ENCODE data around the gene DNAJC7. TPM values are rescaled to one million over a fixed set of nuclear protein-coding genes. Genes with fewer than 3 reads are reported as not detected.
"Not testable (repeated sequence)": the region's sequence is repeated elsewhere in the genome, so short reads cannot be mapped to it uniquely, and the experiment has no call there.

The DNAJC7 gene
- total RNA-seq, 1 donor from 2014 or later: 74.8 TPM

DNA sequence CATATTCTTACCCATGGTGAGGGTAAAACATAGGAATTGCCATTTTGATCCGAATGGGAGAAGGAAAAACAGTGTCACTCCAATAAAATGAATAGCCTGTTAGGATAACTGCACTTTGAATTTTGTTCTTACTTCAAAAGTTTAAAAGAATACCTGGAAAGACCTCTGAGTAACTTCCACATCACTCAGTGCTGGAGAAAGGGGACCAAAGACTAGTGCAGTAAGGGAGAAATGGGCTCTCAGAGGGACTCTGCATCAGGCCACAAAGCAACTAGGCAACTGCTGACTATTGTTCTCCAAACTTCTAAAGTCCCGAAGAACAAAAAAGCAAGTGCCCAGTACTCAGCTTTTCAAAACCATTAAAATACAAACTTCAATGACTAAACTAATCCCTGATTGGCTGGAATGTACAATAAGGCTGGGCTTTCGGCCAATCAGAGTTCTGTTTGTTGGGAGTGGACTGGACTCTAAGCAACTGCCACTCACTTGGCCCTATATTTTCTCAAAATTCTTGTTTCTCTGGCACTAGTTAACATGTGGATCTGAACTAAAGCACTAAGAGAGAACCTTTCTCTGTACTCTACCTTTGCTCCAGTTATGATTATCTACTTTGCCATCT is 6.2 kb downstream of the DNAJC7 start:
- DNase-seq: no peak

DNA sequence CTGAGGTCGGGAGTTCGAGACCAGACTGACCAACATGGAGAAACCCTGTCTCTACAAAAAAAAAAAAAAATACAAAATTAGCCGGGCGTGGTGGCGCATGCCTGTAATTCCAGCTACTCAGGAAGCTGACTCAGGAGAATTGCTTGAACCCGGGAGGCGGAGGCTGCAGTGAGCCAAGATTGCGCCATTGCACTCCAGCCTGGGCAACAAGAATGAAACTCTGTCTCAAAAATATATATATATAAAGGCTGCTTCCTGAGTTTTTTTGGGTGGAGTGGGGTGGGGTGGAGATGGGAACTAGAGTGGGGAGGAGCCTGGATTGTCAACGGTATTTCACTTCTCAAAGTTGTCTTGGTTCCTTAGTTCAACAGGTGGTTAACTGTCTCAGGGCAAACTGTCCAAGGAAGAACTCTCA is 7.0 kb downstream of the DNAJC7 start:
- not testable (repeated sequence) for DNase-seq

DNA sequence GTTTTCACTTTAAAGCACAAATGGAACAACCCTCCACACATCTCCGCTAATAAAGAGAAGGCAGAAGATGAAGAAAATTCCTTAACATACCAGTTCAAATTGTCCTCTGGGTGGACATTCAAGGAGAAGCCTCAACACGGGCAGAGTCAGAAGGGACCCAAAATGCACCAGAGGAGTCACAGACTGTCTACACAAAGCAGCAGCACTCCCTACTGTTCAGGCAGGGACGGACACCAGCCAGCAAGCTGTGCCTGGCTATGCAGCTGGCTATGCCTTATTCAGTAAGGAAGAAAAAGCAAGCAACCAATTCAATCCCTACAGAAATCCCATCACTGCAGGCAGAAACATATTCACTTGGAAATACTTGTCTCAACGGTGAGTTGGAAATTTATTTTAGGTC is 8.1 kb downstream of the DNAJC7 start:
- no peak for DNase-seq

DNA sequence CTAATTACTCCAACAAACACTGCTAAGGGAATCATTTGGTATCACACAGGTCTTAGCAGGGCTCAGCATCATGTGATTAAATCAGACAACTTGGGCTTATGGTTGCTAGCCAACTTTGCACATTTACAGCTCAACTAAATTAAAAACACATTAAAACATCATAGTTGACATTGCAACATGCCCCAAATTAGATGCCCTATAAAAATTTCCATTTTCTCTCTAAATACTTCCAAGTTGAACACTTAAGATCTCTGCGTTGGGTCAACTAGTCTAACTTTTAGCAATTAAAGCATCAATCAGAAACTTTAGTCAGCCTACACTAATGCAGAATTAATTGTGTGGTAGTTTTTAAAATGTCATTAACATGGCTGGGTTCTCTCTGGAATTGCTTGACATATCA is 12.1 kb downstream of the DNAJC7 start:
- peak; percentile 12 for DNase-seq

DNA sequence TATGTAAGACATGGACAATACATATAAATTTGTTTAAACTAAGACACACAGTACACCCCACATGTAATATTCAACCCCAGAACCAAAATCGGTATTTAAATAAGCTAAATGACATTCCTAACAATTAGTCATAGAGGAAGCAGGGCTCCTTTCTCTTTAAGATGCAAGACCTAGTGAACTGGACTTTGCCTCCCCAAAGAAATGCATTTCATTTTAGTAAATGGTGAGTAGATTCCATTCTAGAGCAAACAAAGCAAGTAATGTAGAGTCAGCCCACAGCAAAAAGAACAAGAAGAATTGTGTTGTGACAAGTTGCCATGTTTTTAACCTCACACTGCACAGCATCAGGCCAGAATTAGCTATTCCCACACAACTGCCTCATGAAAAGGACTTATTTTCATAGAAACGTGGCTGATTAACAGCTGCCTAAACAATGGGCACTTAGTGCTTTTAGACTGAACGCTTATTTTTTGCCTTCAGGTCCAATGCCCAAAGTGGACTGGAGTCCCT is 14.4 kb downstream of the DNAJC7 start:
- no peak for DNase-seq

DNA sequence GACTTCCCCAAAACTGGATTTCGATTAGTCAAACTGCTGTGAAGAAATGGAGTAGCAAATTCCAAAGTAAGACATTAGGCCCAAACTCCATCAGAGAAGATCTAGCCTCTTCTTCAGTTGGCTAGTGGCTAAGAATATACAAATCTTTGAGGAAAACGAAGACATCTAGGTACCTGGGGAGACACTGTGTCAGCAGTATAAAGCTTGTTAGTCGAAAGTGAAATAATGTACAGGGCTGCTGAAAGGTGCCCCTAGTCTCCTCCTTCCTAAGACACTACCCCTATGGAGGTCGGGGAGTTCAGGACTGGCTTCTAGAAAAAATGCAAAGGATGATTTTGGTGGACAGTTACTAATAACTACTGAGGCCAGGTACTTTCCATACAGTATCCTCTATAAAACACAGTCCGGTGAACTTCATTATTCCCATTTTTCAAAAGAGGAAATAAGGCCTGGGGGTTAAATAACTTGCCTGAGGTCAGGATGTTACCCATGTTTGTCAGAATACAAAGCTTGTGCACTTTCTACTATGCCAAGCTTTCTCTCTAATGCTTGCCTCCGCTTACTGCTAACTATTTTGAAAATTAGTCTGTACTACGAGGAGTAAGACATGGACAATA is 15.0 kb downstream of the DNAJC7 start:
- DNase-seq: no peak

DNA sequence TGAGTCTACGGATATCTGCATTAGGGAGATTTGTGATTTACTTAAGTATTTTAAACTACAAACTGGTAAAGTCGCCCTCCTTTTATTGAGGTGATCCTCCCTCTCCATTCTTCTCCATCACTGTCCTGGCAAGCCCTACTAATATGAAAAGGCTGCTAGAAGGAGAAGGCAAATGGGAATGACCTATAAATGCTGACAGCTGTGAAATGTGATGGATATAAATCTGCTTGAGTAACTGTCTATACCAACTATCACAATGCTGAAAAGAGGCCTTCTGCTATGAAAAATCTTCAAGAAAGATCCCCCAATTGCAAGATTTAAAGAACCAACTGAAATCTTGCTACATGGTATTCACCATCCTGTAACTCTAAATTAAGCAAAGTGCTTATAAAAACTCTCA is 15.5 kb downstream of the DNAJC7 start:
- no peak for DNase-seq

DNA sequence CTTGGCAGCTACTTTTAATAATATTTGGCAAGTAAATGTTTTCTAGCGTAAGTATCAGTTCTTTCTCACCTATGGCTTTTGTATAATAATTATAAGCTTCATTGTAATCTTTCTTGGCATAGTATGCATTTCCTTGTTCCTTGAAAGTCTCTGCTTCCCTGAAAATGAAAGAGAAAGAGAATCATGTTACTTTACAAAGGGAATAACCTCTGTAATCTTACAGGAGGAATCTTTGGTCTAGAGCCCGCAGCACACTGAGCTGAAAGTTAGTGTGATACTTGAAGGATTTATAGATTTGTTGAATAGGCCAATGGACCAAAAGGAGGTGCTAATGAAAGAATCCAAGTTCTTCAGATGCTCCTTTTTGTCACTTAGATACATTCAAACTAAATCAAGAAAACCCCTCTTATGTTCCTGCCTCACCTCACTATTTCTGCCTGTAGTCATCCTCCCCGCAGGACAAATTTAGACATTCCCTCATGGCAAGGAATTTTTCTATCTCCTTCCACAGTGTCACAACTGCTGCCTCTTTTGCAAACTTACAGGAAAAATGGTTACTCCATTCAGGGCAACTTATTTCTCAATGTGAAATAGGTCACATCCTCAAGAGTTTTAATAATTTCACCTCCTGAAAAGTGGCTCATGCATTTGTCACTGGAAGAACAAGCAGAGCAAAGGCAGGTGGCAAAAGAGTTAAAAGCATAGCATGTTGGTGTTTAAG is 16.7 kb downstream of the DNAJC7 start:
- DNase-seq: no peak

DNA sequence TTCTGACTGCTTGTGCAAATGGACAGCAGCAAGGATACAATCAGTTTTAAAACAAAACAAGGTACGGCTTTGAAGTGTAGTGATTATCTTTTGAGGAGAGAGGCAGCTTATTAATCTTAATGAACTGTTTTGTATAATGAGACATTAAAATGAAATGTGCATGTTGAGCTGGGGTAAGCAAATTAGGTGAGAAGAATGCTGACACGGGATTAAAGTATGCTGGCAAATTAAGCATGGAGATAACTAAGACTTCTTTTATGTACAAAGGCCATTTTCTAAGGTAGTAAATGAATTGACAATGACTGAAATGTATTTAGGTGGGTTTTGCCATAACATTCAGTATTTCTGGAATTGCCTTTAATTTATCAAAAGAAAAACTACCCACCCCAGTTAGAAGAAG is 18.7 kb downstream of the DNAJC7 start:
- DNase-seq: no peak

DNA sequence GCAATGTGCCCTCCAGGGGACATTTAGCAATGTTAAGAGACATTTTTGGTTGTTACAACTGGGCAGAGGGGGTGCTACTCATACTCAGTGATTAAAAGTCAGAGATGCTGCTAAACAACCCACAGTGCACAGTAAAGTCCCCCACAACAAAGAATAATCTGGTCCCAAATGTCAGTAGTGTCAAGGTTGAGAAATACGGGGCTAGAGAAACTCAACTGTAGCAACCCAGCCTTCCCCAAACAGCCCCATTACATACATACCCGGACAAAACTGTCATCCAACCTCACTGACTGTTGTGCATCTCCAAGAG is 20.4 kb downstream of the DNAJC7 start:
- no peak for DNase-seq

DNA sequence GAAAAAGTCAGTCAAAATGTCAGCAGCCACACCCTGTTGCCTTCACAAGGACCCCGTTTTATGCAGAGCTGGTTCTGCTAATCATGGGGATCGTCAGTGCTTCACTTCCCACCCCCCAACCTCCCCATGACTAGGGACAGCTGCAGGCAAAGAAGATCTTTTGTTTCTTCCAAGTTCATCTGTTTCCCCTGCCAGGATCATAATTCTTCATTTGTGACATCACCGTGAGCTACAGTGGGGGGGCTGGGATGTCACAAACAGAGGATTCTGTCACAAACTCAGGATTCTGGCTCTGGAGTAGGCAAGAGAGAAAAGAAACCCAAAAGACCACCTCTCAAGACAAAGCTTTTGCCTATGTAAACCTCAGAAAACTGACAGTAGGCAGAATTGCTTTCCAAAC is 24.7 kb downstream of the DNAJC7 start:
- peak; percentile 17 for DNase-seq

DNA sequence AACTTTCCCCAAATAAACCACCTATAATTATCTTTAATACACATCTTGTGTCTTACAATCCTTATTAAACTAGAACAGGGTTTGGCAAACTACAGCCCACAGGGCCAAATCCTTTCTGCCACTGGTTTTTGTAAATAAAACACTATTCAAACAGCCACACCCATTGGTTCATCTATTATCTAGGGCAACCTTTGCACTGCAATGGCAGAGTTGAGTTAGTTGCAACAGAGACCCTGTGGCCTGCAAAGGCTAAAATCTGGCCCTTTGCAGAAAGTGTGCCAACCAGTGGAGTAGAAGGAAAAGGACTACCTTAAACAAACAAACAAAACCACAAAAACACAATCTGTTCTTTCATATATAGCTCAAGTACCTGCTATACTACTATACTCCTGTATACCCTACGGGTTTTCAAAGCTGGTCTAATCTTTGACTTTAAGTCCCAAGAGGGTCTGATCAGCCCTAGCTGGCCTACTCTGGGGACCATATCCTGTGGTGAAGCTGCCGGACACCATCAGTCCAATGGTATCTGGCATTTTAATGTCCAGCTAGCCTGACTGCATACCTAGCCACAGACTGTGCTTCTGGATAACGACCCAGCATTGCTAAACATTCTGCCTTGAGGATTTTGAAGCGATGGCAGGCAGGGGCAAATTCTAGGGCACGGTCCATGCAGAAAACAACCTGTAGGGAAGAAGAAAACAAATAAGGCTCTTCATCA is 27.4 kb downstream of the DNAJC7 start:
- no peak for DNase-seq

DNA sequence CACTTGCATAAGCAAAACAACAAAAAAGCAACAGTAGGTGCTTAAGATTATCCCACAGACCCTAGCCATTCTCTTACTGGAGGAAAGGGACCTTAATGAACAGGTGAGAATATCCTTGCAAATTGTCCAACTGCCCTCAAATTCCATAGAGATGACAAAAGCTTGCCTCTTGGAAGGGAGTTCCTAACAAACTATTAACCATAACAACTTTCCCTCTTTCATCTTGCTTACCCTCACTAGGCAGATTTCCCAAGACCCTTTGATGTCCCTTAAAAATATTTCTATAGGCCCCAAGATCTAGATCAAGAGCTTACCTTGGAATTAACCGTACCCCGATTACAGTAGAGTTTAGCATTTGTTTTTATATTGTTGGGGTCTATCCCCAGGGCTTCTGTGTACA is 28.8 kb downstream of the DNAJC7 start:
- DNase-seq: no peak

DNA sequence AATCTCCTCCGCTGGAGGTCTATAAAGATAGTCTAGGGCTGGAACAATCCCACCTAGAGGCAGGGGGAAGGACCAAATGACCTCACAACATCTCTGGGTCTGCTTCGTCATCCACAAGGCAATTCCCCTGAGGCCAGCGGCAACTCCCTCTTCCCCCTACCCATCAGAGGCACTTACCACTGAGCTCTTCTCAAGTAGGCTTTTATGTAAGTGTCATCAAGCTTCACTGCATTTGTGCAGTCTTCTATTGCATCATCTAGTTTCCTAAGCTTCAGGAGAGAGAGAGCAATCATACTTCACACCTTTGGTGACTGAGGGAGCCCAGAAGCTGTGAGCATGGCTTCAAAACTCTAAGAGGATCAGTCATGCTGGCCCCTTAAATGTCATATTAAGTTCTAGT is 29.6 kb downstream of the DNAJC7 start:
- no peak for DNase-seq

DNA sequence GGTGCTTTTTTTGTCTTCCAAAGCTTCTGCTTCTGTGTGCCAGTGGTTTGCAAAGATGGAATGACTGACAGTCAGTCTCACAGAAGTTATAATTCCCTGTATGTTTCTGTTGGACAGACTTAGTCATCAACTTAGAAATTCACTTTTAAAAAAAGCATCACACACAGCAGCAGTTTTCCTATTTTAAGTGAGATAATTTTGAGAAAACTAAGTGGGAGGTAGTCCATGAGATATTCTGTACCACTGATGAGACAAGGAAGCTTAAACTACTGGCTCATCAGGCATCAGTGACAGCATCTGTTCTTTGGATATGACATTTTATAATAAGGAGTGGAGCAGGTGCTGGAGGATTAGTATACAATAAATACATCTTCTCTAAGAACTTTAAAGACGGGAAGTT is 30.6 kb downstream of the DNAJC7 start:
- DNase-seq: no peak

DNA sequence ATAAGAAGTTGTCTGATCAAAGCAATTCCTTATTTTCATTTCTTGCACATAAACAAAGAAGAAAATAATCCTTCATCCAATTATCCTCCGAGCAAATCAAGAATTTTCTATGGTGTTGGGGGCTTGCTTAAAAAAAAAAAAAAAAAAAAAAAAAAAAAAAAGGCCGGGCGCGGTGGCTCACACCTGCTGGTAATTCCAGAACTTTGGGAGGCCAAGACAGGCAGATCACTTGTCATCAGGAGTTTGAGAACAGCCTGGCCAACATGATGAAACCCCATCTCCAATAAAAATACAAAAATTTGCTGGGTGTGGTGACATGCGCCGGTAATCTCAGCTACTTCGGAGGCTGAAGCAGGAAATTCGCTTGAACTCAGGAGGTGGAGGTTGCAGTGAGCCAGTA is 31.3 kb downstream of the DNAJC7 start:
- DNase-seq: no peak

DNA sequence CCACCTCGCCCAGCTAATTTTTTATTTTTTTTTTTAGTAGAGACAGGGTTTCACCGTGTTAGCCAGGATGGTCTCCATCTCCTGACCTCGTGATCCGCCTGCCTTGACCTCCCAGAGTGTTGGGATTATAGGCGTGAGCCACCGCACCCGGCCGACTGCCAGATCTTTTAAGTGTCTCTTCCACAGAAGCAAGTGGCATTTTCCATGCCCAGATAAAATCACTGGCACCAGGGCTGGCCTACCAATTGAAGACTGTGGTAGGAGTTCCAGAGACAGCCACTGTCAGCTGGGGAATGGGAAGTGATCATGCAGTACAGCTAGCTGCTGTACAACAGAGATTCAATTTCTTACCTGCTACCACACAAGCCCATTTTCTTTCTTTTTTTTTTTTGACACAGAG is 32.8 kb downstream of the DNAJC7 start:
- DNase-seq: no peak

DNA sequence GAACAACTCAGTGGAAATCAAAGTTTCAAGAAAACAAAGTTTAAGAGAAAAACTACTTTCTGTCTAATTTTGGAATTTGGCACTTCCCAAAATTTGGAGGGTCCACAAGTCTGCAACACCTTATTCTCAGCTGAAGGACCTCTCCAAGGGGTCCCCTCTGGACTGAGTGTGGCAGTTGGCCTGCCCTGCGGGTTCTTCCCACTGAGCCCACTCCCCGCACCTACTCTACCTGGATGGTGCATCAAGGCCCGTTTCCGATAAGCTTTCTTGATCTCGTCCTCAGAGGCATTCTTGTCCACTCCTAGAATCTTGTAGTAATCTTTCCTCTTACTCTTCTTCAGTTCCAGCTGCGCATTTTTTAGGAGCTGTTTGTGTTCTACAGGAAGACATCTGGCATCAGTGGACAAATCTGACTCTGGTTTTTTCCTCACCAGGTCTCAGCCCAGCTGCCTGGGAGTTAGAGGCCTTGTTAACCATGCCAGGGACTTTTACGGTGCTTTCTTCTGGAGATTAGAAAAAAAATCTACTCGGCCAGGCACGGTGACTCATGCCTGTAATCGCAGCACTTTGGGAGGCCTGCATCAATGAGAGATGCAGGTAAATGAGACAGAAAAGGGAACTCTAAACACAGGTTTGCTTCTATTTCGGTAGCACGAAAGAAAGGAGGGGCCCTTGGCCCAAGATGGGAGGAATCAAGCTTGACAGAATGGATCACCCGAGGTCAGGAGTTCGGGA is 35.0 kb downstream of the DNAJC7 start:
- no peak for DNase-seq

DNA sequence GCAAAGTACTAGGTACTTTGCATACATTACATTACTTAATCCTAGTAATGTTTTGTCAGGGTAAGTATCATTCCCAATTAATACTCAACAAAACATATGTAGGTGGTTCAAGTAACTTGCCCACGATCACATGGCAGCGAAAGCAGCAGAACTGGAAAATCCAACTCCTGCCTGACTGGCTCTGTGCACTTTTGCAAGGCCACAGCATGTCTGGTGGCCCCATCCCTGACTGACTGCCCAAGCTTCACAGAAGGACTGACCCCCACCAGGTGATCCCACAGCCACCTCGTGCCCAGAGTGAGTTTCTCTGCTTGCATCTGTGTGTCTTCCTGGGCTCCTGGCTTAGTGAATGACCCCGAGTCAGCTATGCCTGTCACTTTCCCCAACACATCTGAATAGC is 39.2 kb downstream of the DNAJC7 start:
- DNase-seq: no peak

DNA sequence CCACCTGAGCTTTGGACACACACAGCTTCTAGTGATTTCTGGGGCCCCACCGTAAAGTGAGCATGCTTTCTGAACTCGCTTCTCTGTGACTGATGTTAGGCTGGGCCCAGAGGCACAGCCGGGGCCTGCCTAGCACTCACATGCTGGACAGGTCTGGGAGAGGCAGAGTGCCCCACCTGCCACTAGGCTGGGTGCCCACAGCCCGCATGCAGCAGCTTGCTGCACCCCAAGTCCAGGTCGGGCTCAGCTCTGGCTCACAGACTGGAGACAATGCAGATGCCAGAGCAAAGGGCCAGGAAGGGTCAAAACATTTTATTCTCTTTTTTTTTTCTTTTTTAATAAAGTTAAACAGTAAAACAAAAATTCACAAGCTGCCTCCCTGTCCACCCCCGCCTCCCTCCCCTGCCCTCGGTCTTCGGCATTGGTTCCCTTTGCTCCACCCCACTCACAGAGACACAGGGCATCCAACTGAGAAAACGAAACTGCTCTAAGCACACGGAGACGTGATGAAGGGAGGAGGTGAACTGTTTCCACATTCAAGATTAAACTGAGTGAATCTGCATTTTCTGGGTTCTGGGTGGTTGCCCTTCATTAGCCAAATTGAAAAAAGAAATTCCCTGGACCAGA is 41.0 kb downstream of the DNAJC7 start:
- no peak for DNase-seq

DNA sequence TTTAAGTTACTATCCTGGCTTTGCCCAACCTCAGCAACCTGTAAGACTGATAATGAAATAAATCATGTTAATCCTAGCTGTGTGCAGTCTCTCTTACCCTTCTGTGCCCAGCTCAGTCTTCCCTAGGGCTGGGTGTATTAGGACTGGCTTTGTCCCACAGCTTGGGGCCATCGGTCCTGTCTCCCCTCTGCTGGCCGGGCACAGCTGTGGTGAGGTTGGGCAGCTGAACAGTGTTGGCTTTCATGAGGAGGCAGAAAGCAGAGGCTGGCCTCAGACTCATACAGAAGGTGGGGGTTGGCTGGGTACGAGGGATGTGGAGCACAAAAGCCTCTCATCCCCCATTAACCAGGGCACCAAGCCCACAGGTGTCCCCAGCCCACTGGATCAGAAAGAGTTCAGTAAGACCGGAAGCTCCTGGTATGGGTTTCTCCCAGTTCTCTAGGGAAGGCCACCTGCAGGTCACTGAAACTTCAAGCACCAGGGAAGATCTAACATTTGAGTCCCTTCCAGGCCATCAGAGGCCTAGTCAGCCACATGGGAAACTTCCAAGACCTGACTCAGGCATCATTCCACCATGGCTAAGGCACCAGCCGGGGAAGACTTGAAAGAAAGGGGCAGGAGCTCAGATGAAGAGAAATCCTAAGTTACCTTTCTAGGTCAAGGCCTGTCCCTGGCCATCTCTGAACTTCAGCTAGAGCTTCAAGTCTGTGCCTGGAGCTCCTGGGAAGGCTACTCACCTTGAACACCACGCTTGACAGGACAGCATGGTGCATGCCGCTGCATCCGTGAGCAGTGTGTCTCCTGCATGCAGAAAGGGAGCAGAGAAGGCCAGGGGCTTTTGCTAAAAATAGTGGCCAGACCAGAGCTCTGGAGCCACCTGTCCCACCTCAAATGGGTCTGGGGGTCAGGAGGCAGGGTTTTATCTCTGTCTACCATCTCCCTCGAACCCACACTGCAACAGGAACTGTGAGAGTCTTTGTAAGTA is 41.8 kb downstream of the DNAJC7 start:
- DNase-seq: no peak
